ENCODE measurements around the gene SS18.
"Not testable (repeated sequence)": the region's sequence is repeated elsewhere in the genome, so short reads cannot be mapped to it uniquely, and the experiment has no call there.

SS18 gene, protein sequence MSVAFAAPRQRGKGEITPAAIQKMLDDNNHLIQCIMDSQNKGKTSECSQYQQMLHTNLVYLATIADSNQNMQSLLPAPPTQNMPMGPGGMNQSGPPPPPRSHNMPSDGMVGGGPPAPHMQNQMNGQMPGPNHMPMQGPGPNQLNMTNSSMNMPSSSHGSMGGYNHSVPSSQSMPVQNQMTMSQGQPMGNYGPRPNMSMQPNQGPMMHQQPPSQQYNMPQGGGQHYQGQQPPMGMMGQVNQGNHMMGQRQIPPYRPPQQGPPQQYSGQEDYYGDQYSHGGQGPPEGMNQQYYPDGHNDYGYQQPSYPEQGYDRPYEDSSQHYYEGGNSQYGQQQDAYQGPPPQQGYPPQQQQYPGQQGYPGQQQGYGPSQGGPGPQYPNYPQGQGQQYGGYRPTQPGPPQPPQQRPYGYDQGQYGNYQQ

DNA sequence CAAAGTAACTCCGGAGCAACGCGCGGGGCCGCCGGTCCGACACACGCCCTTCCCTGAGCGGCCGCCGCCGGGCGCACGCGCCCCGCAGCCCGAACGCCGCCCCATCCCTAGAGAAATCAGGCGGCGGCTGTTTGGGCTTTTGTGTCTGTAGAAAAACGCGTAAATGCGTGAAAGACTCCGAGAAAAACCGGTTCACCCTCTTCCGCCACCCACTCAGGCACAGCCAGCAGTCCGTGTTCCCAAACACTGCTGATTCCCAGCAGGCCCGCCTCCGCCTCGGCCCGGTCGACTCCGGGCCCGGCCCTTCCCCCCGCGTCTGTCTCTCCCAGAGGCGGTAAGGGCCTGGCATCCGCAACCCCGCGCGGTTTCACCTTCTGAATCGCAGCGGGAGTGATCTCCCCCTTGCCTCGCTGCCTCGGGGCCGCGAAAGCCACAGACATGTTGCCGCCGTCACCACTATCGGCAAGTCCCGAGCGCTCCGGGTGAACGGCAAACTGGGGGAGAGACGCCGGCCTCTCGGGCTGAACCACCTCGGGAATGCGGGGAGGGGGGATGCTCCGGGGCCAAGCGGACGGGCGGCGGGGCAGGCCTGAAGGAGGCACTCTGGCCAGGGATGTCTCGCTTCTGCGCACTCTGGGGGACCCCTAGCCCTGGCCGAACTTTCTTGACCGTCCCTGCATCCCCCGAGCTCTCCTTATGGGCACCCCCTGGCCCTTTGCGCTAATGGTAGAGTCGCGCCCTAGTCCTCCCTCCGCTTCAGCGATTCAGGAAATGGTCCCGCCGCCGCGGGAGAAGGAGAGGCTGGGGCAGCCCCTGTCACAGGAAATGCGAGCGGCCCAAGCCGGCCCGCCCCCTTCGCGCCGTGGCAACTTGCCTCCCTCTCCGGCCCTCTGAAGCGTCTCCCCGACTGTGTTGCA lies at the start of gene SS18:
TSS of gene SS18 (minus strand) at position 484 of the 917 bp plus-strand sequence. CDS start at position 440, 44 bp downstream.
- in situ Hi-C loops (cut with MboI; ENCODE audit: low pct_unique_long_range_greater_than_20kb, low sequenced_read_pairs, unreplicated experiment), result no loop called here
- TF ChIP-seq, protein P1, sequence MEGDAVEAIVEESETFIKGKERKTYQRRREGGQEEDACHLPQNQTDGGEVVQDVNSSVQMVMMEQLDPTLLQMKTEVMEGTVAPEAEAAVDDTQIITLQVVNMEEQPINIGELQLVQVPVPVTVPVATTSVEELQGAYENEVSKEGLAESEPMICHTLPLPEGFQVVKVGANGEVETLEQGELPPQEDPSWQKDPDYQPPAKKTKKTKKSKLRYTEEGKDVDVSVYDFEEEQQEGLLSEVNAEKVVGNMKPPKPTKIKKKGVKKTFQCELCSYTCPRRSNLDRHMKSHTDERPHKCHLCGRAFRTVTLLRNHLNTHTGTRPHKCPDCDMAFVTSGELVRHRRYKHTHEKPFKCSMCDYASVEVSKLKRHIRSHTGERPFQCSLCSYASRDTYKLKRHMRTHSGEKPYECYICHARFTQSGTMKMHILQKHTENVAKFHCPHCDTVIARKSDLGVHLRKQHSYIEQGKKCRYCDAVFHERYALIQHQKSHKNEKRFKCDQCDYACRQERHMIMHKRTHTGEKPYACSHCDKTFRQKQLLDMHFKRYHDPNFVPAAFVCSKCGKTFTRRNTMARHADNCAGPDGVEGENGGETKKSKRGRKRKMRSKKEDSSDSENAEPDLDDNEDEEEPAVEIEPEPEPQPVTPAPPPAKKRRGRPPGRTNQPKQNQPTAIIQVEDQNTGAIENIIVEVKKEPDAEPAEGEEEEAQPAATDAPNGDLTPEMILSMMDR (IDR thresholded peaks at IDR 0.05; ENCODE audit: extremely low read depth, insufficient read depth, missing control alignments), result no peak
- peak; percentile 92 for DNase-seq (ENCODE audit: low spot score)

DNA sequence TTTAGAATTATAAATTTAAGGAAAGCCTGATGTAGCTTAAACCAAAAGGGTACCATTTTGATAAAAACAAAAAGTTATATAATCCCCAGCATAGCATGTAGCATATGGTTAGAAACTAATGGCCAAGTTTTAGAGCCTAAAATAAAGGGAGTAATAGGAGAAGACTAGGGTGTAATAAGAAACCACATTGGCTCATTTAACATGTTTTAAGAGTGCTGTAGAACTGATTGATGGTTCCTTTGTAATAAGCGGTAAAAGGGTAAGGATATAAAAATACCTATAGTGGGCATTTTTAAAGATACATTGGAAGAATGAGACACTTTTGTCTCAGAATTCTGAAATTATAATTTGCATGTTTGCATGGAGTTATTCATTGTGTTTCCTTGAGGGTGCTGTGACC lies 45.1 kb upstream of the SS18 start:
- TF ChIP-seq, protein P1 (IDR thresholded peaks at IDR 0.05; ENCODE audit: extremely low read depth, insufficient read depth, missing control alignments), result no peak
- in situ Hi-C loops (cut with MboI; ENCODE audit: low pct_unique_long_range_greater_than_20kb, low sequenced_read_pairs, unreplicated experiment), result no loop called here
- DNase-seq (ENCODE audit: low spot score), result no peak

DNA sequence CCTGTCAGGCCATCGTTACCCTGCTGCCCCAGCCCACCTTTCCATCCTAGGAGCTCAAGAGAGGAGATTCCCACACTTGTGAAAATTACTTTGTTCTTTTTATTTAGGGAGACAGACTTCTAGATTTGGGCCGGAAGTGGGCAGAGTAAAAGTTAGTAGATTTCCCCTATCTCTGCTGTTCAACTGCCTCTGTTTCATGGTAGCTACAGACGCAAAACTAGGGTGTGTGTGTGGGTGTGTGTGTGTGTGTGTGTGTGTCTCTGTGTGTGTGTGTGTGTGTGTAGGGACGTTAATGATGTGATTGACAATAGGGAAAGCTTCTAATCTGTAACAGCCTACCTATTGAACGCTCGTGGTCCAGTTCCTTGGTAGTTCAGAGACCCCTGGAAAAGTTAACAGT lies 43.7 kb upstream of the SS18 start:
- no peak for DNase-seq (ENCODE audit: low spot score)
- in situ Hi-C loops (cut with MboI; ENCODE audit: low pct_unique_long_range_greater_than_20kb, low sequenced_read_pairs, unreplicated experiment), result no loop called here
- TF ChIP-seq, protein P1 (IDR thresholded peaks at IDR 0.05; ENCODE audit: extremely low read depth, insufficient read depth, missing control alignments), result no peak

DNA sequence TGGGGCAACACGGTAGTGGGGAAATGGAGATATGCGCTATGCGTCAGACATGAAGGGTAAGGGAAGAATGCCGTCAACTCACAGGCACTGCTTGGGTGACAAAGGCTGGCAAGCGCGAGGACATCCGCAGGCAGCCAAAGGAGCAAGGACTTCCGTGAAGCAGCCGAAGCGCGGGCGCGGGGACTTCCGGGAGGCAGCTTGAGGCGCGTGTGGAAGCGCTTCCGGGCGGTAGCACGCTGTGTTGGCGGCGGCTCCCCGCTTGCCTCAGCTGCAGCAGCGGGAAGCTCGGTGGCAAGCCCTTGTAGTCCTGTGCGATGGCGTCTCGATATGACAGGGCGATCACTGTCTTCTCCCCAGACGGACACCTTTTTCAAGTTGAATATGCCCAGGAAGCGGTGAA lies 43.2 kb upstream of the SS18 start, which contains the start of gene PSMA8:
TSS of gene PSMA8 (plus strand) at position 218 of the 400 bp plus-strand sequence. CDS start at position 315, 97 bp downstream.
- TF ChIP-seq, protein P1 (IDR thresholded peaks at IDR 0.05; ENCODE audit: extremely low read depth, insufficient read depth, missing control alignments), result no peak
- peak; percentile 31 for DNase-seq (ENCODE audit: low spot score)
- in situ Hi-C loops (cut with MboI; ENCODE audit: low pct_unique_long_range_greater_than_20kb, low sequenced_read_pairs, unreplicated experiment), result no loop called here

DNA sequence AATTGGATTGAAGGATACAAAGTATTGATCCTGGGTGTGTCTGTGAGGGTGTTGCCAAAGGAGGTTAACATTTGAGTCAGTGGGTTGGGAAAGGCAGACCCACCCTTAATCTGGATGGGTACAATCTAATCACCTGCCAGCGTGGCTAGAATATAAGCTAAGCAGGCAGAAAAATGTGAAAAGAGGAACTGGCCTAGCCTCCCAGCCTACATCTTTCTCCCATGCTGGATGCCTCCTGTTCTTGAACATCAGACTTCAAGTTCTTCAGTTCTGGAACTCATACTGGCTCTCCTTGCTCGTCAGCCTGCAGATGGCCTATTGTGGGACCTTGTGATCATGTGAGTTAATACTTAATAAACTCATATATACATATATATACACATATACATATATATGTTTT lies 37.8 kb upstream of the SS18 start:
- in situ Hi-C loops (cut with MboI; ENCODE audit: low pct_unique_long_range_greater_than_20kb, low sequenced_read_pairs, unreplicated experiment); DNase-seq (ENCODE audit: low spot score): not testable (repeated sequence)

DNA sequence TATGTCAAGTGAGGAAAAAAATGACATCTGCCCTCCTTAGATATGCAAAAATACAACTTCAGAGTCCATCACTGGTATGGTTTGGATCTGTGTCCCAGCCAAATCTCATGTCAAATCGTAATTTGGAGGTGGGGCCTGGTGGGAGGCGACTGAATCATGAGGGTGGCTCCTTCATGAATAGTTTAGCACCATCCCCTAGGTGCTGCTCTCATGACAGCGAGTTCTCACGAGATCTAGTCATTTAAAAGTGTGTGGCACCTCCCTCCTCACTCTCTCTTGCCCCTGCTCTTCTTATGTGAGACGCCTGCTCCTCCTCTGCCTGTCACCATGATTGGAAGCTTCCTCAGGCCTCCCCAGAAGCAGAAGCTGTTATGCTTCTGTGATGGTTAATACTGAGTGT lies 37.4 kb upstream of the SS18 start:
- TF ChIP-seq, protein P1 (IDR thresholded peaks at IDR 0.05; ENCODE audit: extremely low read depth, insufficient read depth, missing control alignments), result no peak
- no peak for DNase-seq (ENCODE audit: low spot score)
- in situ Hi-C loops (cut with MboI; ENCODE audit: low pct_unique_long_range_greater_than_20kb, low sequenced_read_pairs, unreplicated experiment), result no loop called here

DNA sequence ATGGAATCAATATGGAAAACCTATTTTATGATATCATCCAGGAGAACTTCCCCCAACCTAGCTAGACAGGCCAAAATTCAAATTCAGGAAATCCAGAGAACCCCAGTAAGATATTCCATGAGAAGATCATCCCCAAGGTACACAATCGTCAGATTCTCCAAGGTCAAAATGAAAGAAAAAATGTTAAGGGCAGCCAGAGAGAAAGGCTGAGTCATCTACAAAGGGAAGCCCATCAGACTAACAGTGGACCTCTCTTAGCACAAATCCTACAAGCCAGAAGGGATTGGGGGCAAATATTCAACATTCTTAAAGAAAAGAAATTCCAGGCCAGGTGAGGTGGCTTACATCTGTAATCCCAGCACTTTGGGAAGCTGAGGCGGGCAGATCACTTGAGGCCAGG lies 31.6 kb upstream of the SS18 start:
- in situ Hi-C loops (cut with MboI; ENCODE audit: low pct_unique_long_range_greater_than_20kb, low sequenced_read_pairs, unreplicated experiment); DNase-seq (ENCODE audit: low spot score): not testable (repeated sequence)
